Skeletal muscle tissue (tissue), 4 donors: ENCODE measurements around the gene ADIPOQ. TPM values are rescaled to one million over a fixed set of nuclear protein-coding genes. Genes with fewer than 3 reads are reported as not detected.
"Not testable (repeated sequence)": the region's sequence is repeated elsewhere in the genome, so short reads cannot be mapped to it uniquely, and the experiment has no call there.

Experiments used
- H3K27ac ChIP-seq: one replicate; pipeline ENCODE4 v1.7.0; 2013; ENCODE audit warnings: mild to moderate bottlenecking, low read depth, low read length, inconsistent platforms
- H3K27me3 ChIP-seq, 3 donors: one replicate each; pipeline ENCODE4 v1.7.0; 2013; ENCODE audit warnings: low read length in 3 of 3; ENCODE audit not compliant: control insufficient read depth in 3 of 3, insufficient read depth in 3 of 3
- H3K36me3 ChIP-seq, 3 donors: one replicate each; pipeline ENCODE4 v1.7.0; 2013; ENCODE audit warnings: low read length in 3 of 3; ENCODE audit not compliant: control insufficient read depth in 3 of 3, insufficient read depth in 3 of 3
- H3K4me1 ChIP-seq, 3 donors: one replicate each; pipeline ENCODE4 v1.7.0; 2013; ENCODE audit warnings: low read length in 3 of 3, mild to moderate bottlenecking in 3 of 3; ENCODE audit not compliant: control insufficient read depth in 3 of 3, insufficient read depth in 3 of 3
- H3K4me3 ChIP-seq, 3 donors: one replicate each; pipeline ENCODE4 v1.7.0; 2013; ENCODE audit warnings: low read length in 3 of 3
- H3K9ac ChIP-seq, 3 donors: one replicate each; pipeline ENCODE4 v1.7.0; 2013; ENCODE audit warnings: low read length in 3 of 3, mild to moderate bottlenecking in 3 of 3, moderate library complexity in 2 of 3, low read depth in 1 of 3
- H3K9me3 ChIP-seq, 3 donors: one replicate each; pipeline ENCODE4 v1.7.0; 2013; ENCODE audit warnings: low read length in 3 of 3; ENCODE audit not compliant: control insufficient read depth in 3 of 3
- total RNA-seq: library from RNA; depleted of rRNA; stranded (reverse); fragments of >200 nt; gene quantifications from one replicate; pipeline ENCODE4 v1.2.3, GENCODE V29; 2014
- donor health status: Osteomylitis.

The ADIPOQ gene
- total RNA-seq, 1 donor from 2014 or later: 16.7 TPM

DNA sequence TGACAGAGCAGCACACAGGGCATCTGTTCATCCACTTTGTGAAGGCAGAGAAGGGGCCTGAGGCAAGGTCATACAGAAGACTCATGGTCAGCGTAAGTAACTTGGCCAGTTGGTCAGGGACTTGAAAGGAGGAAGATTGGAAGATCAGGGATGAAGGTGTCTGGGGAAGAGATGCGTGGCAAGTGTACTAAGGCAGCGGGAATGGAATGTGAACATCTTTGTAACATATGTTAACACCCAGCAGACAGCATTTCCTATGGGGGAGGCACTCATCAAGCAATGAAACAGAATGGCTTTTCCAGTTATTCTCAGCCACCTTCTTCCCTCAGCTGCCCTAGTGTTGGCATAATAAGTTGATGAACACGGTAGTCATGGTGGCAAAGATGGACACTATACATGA is 28.4 kb upstream of the ADIPOQ start:
- H3K4me1 ChIP-seq: no peaks in the 10 kb centered on the region
- H3K4me3 ChIP-seq: no peak overlapping the region
- H3K27ac ChIP-seq: no peak overlapping the region
- H3K27me3 ChIP-seq: peaks cover 4 to 10% (median 7%) of the 10 kb centered on the region in 3 donors
- no peak overlapping the region for H3K9ac ChIP-seq
- H3K9me3 ChIP-seq: no peaks in the 10 kb centered on the region
- no peaks in the 10 kb centered on the region for H3K36me3 ChIP-seq

GRCh38 chr3:186815435-186815834 is 27.1 kb upstream of the ADIPOQ start:
- Histone ChIP-seq H3K9me3 (no peaks in the 10 kb centered on the region), H3K9ac (no peak overlapping the region), H3K4me1 (no peaks in the 10 kb centered on the region), H3K36me3 (no peaks in the 10 kb centered on the region), H3K27ac (no peak overlapping the region), H3K27me3 (peaks cover 4 to 10% (median 7%) of the 10 kb centered on the region in 3 donors), H3K4me3 (no peak overlapping the region)

GRCh38 chr3:186818516-186818915 is 24.0 kb upstream of the ADIPOQ start:
- Histone ChIP-seq H3K4me3 (no peak overlapping the region), H3K27me3 (peaks cover 6 to 10% (median 8%) of the 10 kb centered on the region in 3 donors), H3K9ac (no peak overlapping the region), H3K27ac (no peak overlapping the region), H3K9me3 (no peaks in the 10 kb centered on the region), H3K4me1 (no peaks in the 10 kb centered on the region), H3K36me3 (no peaks in the 10 kb centered on the region)

DNA sequence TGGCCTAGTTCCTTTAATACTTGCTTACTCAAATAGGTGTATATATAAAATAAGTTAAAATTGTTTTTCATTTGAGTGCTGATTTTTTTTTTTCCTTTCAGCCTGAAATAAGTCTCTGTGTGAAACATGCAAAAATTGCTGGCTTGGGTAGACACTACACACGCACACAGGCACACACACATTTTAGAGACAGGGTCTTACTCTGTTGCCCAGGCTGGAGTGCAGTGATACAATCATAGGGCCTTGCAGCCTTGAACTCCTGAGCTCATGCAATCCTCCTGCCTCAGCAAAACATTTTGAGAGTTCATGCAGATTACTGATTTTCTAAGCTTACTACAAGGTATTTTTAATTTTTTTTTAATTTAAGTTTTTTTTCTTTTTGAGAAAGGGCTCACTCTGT is 23.6 kb upstream of the ADIPOQ start:
- Histone ChIP-seq H3K27ac (no peak overlapping the region), H3K9ac (no peak overlapping the region), H3K4me1 (no peaks in the 10 kb centered on the region), H3K4me3 (no peak overlapping the region), H3K27me3 (peaks cover 1 to 8% (median 6%) of the 10 kb centered on the region in 3 donors), H3K9me3 (no peaks in the 10 kb centered on the region), H3K36me3 (no peaks in the 10 kb centered on the region)

GRCh38 chr3:186821429-186822387 is 20.8 kb upstream of the ADIPOQ start:
- Histone ChIP-seq H3K4me1 (peaks cover 7 to 11% (median 8%) of the 10 kb centered on the region in 3 donors), H3K4me3 (no peak overlapping the region), H3K36me3 (no peaks in the 10 kb centered on the region), H3K27ac (no peak overlapping the region), H3K9ac (no peak overlapping the region), H3K9me3 (no peaks in the 10 kb centered on the region), H3K27me3 (peaks cover 25 to 27% (median 26%) of the 10 kb centered on the region in 3 donors)

DNA sequence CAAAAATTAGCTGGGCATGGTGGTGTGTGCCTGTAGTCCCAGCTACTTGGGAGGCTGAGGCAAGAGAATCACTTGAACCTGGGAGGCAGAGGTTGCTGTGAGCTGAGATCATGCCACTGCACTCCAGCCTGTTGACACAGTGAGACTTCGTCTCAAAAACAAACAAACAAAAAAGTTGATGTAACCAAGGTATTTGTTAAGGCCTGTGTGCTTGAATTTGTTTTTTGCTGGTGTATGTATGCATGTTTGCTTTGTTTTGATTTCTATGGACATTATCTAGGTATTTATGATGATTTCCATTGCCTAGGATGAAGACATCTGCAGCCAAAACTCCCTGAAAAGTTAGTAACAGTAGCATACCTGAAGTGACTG is 20.1 kb upstream of the ADIPOQ start:
- not testable (repeated sequence) for H3K27ac ChIP-seq, H3K9ac ChIP-seq, H3K4me3 ChIP-seq, H3K36me3 ChIP-seq, H3K9me3 ChIP-seq
- H3K27me3 ChIP-seq: peaks cover 25 to 27% (median 27%) of the 10 kb centered on the region in 3 donors
- H3K4me1 ChIP-seq: peaks cover 7 to 11% (median 8%) of the 10 kb centered on the region in 3 donors

- H3K27me3 ChIP-seq: peaks cover 27 to 29% (median 28%) of the 10 kb centered on the region in 3 donors
- no peak overlapping the region for H3K27ac ChIP-seq
- H3K9me3 ChIP-seq: no peaks in the 10 kb centered on the region
- no peaks in the 10 kb centered on the region for H3K36me3 ChIP-seq
- H3K4me3 ChIP-seq: no peak overlapping the region
- H3K4me1 ChIP-seq: peaks cover 7 to 15% (median 8%) of the 10 kb centered on the region in 3 donors
- no peak overlapping the region for H3K9ac ChIP-seq
Observed at GRCh38 chr3:186823386-186823785, 19.1 kb upstream of the ADIPOQ start.

DNA sequence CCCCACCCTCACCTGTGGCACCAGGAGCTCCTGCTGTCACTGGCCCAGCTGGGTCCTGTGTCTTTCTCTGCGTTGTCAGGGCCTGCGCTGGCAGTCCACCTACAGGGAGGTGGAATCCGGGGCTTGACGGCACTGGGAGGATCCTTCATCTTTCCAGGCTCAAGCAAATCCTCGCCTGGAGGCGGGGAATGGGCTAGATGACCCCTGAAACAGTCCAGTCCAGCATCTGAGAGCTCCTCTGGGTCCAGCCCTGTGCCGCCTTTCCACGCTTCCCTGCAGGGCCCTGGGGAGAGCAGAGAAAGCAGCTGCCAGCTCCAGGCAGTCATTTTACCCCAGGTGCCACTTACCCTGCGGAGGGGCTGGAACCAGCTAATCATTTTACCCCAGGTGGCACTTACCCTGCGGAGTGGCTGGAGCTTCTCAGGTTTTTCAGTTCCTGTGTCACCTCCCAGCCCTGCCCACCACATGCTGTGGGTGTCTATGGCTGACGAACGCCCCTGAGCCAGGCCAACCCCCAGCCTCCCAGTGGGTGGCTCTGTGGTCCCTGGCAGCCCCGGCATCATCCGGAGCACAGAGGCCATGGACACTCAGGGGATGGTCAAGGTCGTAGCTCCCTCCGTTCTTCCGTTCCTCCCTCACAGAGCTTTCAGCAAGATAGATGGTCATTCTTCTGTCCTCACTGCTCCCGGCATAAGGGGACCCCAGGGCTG is 17.9 kb upstream of the ADIPOQ start:
- peaks cover 31 to 36% (median 34%) of the 10 kb centered on the region in 3 donors for H3K27me3 ChIP-seq
- peaks cover 7 to 15% (median 8%) of the 10 kb centered on the region in 3 donors for H3K4me1 ChIP-seq
- H3K36me3 ChIP-seq: no peaks in the 10 kb centered on the region
- no peak overlapping the region for H3K9ac ChIP-seq
- no peak overlapping the region for H3K27ac ChIP-seq
- H3K4me3 ChIP-seq: no peak overlapping the region
- no peaks in the 10 kb centered on the region for H3K9me3 ChIP-seq

DNA sequence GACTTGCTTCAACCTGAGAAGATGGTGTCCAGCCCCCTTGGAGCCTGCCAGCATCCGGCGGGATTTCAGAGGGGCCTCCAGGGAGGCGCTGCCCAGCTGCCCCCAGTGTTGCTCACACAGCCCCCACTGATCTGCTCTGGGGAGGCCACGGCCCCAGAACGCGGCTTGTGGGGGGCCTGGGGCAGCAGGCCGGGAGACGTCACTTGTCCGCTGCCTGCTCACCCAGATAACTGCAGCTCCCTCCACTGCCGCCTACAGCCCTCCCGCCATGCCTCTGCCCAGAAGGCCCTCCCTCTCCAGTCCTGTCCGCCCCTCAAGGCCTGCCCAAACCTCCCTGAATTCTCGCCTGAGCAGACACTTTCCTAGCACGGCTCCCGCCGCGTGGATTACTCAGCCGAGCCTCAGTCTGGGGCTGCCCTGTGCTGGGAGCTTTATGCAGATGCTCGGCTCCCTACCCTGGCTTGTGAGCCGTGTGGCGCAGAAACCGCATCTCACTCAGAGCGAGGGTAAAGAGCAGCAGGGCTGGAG is 17.2 kb upstream of the ADIPOQ start:
- Histone ChIP-seq H3K36me3 (no peaks in the 10 kb centered on the region), H3K9me3 (no peaks in the 10 kb centered on the region), H3K4me3 (no peak overlapping the region), H3K27me3 (peaks cover 39 to 44% (median 42%) of the 10 kb centered on the region in 3 donors), H3K27ac (no peak overlapping the region), H3K4me1 (peaks cover 7 to 15% (median 8%) of the 10 kb centered on the region in 3 donors), H3K9ac (no peak overlapping the region)
